C4-2B (cell line): Measurements from ENCODE around the gene TRIP10.

Experiments used
- ZFX ChIP-seq: fragments of 450-650 bp; IDR thresholded peaks from 2 replicates; pipeline ENCODE4 v1.6.1; 2017
- TF ChIP-seq, protein P1 (sequence below): fragments of 450-650 bp; conservative IDR thresholded peaks from 2 replicates; pipeline ENCODE4 v1.5.1; 2017; ENCODE audit warnings: mild to moderate bottlenecking

- TF ChIP-seq, protein P1, sequence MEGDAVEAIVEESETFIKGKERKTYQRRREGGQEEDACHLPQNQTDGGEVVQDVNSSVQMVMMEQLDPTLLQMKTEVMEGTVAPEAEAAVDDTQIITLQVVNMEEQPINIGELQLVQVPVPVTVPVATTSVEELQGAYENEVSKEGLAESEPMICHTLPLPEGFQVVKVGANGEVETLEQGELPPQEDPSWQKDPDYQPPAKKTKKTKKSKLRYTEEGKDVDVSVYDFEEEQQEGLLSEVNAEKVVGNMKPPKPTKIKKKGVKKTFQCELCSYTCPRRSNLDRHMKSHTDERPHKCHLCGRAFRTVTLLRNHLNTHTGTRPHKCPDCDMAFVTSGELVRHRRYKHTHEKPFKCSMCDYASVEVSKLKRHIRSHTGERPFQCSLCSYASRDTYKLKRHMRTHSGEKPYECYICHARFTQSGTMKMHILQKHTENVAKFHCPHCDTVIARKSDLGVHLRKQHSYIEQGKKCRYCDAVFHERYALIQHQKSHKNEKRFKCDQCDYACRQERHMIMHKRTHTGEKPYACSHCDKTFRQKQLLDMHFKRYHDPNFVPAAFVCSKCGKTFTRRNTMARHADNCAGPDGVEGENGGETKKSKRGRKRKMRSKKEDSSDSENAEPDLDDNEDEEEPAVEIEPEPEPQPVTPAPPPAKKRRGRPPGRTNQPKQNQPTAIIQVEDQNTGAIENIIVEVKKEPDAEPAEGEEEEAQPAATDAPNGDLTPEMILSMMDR: no peak
- TF ChIP-seq ZFX: no peak
Measured at GRCh38 chr19:6796278-6796677, 56.8 kb downstream of the TRIP10 start.
